HEK293 (cell line): ENCODE data around the gene TCF7.
A peak's percentile ranks its signal among the peaks of the same experiment; 100 is the strongest.

Experiments used
- CTCF ChIA-PET: fragments of 350-600 bp; formaldehyde crosslinking; extraction: SDS; loops from one replicate; lab custom pipeline; 2021; ENCODE audit warnings: antibody characterized with exemption; lab: Yijun Ruan, JAX
- POLR2A ChIA-PET: fragments of 300-600 bp; formaldehyde crosslinking; extraction: SDS; loops from one replicate; lab custom pipeline; 2020; ENCODE audit warnings: antibody characterized with exemption, inconsistent platforms; lab: Yijun Ruan, JAX
- H3K27ac ChIP-seq: fragments of 200-500 bp; sonication (Bioruptor generic); 2 replicates; pipeline ENCODE4 v1.5.1; 2014; ENCODE audit warnings: low read depth, low read length, control low read depth, inconsistent platforms; ENCODE audit errors: extremely low read depth
- H3K36me3 ChIP-seq, 2 experiments: fragments of 200-500 bp in 1 of 2; sonication (Bioruptor generic) in 1 of 2; 1 replicate in 1 of 2; 2 replicates in 1 of 2; pipeline ENCODE4 v1.5.1; 2014 to 2017; ENCODE audit warnings: inconsistent platforms in 2 of 2, low read length in 2 of 2; ENCODE audit not compliant: control insufficient read depth in 2 of 2, insufficient read depth in 1 of 2
- H3K4me1 ChIP-seq: fragments of 200-500 bp; sonication (Bioruptor generic); 2 replicates; pipeline ENCODE4 v1.5.1; 2014; ENCODE audit warnings: mild to moderate bottlenecking, low read length, inconsistent platforms; ENCODE audit not compliant: control insufficient read depth, insufficient read depth
- H3K4me3 ChIP-seq: 2 replicates; pipeline ENCODE4 v1.5.1; 2011; ENCODE audit warnings: low read depth, mild to moderate bottlenecking, control low read depth, low read length, moderate library complexity
- H3K9me3 ChIP-seq: fragments of 200-500 bp; sonication (Bioruptor generic); 2 replicates; pipeline ENCODE4 v1.5.1; 2014; ENCODE audit warnings: low read depth, low read length, inconsistent platforms; ENCODE audit not compliant: control insufficient read depth, insufficient read depth
- BCL11A ChIP-seq: fragments of 450-650 bp; formaldehyde crosslinking; IDR thresholded peaks from 2 replicates; pipeline ENCODE4 v1.5.1; 2016; ENCODE audit warnings: low read depth, missing biosample characterization, missing genetic modification characterization
- CTCF ChIP-seq: fragments of 450-650 bp; formaldehyde crosslinking; IDR thresholded peaks from 2 replicates; pipeline ENCODE4 v1.5.1; 2016; ENCODE audit warnings: missing biosample characterization, missing genetic modification characterization
- PRDM1 ChIP-seq: fragments of 450-650 bp; formaldehyde crosslinking; IDR thresholded peaks from 2 replicates; pipeline ENCODE4; 2016; ENCODE audit warnings: missing biosample characterization, missing genetic modification characterization
- SALL2 ChIP-seq: fragments of 450-650 bp; formaldehyde crosslinking; IDR thresholded peaks from 2 replicates; pipeline ENCODE4 v1.5.0; 2017; ENCODE audit warnings: missing biosample characterization, mild to moderate bottlenecking, missing genetic modification characterization, borderline replicate concordance
- SP3 ChIP-seq: fragments of 450-650 bp; formaldehyde crosslinking; IDR thresholded peaks from 2 replicates; pipeline ENCODE4 v1.5.1; 2016; ENCODE audit warnings: missing biosample characterization, missing genetic modification characterization
- SP7 ChIP-seq: fragments of 450-650 bp; formaldehyde crosslinking; IDR thresholded peaks from 2 replicates; pipeline ENCODE4 v1.5.1; 2016; ENCODE audit warnings: missing biosample characterization, missing genetic modification characterization
- ZIC2 ChIP-seq: fragments of 450-650 bp; formaldehyde crosslinking; IDR thresholded peaks from 2 replicates; pipeline ENCODE4 v1.5.1; 2016; ENCODE audit warnings: missing biosample characterization, missing genetic modification characterization
- ZNF211 ChIP-seq: fragments of 450-650 bp; formaldehyde crosslinking; IDR thresholded peaks from 2 replicates; pipeline ENCODE4 v1.5.1; 2016; ENCODE audit warnings: low read depth, missing biosample characterization, missing genetic modification characterization
- ZNF223 ChIP-seq: fragments of 450-650 bp; formaldehyde crosslinking; IDR thresholded peaks from 2 replicates; pipeline ENCODE4 v1.5.1; 2016; ENCODE audit warnings: missing biosample characterization, missing genetic modification characterization
- ZNF416 ChIP-seq: fragments of 450-650 bp; formaldehyde crosslinking; IDR thresholded peaks from 2 replicates; pipeline ENCODE4 v1.5.1; 2016; ENCODE audit warnings: missing biosample characterization, missing genetic modification characterization
- ZNF544 ChIP-seq: fragments of 450-650 bp; formaldehyde crosslinking; IDR thresholded peaks from 2 replicates; pipeline ENCODE4 v1.5.0; 2017; ENCODE audit warnings: missing biosample characterization, missing genetic modification characterization
- ZNF600 ChIP-seq: fragments of 450-650 bp; formaldehyde crosslinking; IDR thresholded peaks from 2 replicates; pipeline ENCODE4 v1.5.1; 2016; ENCODE audit warnings: missing biosample characterization, missing genetic modification characterization
- ZNF621 ChIP-seq: fragments of 450-650 bp; formaldehyde crosslinking; IDR thresholded peaks from 2 replicates; pipeline ENCODE4 v1.5.1; 2017; ENCODE audit warnings: missing biosample characterization, missing genetic modification characterization
- ZNF624 ChIP-seq: fragments of 450-650 bp; formaldehyde crosslinking; IDR thresholded peaks from 2 replicates; pipeline ENCODE4 v1.5.1; 2017; ENCODE audit warnings: missing biosample characterization, missing genetic modification characterization
- ZNF654 ChIP-seq: fragments of 450-650 bp; formaldehyde crosslinking; IDR thresholded peaks from 2 replicates; pipeline ENCODE4 v1.5.1; 2016; ENCODE audit warnings: low read depth, missing biosample characterization, missing genetic modification characterization
- ZNF670 ChIP-seq: fragments of 450-650 bp; formaldehyde crosslinking; IDR thresholded peaks from 2 replicates; pipeline ENCODE4 v1.5.1; 2016; ENCODE audit warnings: missing biosample characterization, missing genetic modification characterization, low read depth
- ZNF677 ChIP-seq: fragments of 450-650 bp; IDR thresholded peaks from 2 replicates; pipeline ENCODE4 v1.5.0; 2018; ENCODE audit warnings: missing biosample characterization, mild to moderate bottlenecking, missing genetic modification characterization, moderate library complexity
- ZXDB ChIP-seq: fragments of 450-650 bp; formaldehyde crosslinking; IDR thresholded peaks from 2 replicates; pipeline ENCODE4 v1.5.1; 2016; ENCODE audit warnings: missing biosample characterization, missing genetic modification characterization
- TF ChIP-seq, protein P1 (sequence below): fragments of 450-650 bp; formaldehyde crosslinking; IDR thresholded peaks from 2 replicates; pipeline ENCODE4 v1.5.1; 2017; ENCODE audit warnings: missing biosample characterization, missing genetic modification characterization
- TF ChIP-seq, protein P2 (sequence below): sonication (generic); formaldehyde crosslinking; IDR thresholded peaks from 2 replicates; pipeline ENCODE4 v1.8.1; 2022; ENCODE audit warnings: mild to moderate bottlenecking, moderate library complexity, missing genetic modification reagents
- TF ChIP-seq, protein P3 (sequence below): fragments of 450-650 bp; formaldehyde crosslinking; IDR thresholded peaks from 2 replicates; pipeline ENCODE4 v1.5.1; 2016; ENCODE audit warnings: missing biosample characterization, missing genetic modification characterization

The TCF7 gene

GRCh38 chr5:134143944-134144941, 29.8 kb downstream of the TCF7 start:
- TF ChIP-seq ZIC2 (tag by site-specific recombination): no peak
- no peak for TF ChIP-seq ZNF677
- no peak for TF ChIP-seq ZNF211 (tag by site-specific recombination)
- TF ChIP-seq, all 188 proteins: peak for 0
- Histone ChIP-seq H3K36me3 (peaks cover 0 to 95% of the 10 kb centered on the region in 2 experiments), H3K4me1 (peaks cover 9% of the 10 kb centered on the region; the same call in 1 of the 2 replicates), H3K4me3 (no peak overlapping the region), H3K27ac (no peak overlapping the region), H3K9me3 (no peaks in the 10 kb centered on the region)
- ChIA-PET CTCF (interaction anchor here (0.5 to 12.3 kb wide), 7 partner anchors 9 to 104 kb away, joined by 3 to 196 read pairs (median 4); no protein-coding TSS in a partner anchor), POLR2A (interaction anchor here (0.6 kb wide), 1 partner anchor 21 kb away, joined by 4 read pairs; no protein-coding TSS in a partner anchor)

DNA sequence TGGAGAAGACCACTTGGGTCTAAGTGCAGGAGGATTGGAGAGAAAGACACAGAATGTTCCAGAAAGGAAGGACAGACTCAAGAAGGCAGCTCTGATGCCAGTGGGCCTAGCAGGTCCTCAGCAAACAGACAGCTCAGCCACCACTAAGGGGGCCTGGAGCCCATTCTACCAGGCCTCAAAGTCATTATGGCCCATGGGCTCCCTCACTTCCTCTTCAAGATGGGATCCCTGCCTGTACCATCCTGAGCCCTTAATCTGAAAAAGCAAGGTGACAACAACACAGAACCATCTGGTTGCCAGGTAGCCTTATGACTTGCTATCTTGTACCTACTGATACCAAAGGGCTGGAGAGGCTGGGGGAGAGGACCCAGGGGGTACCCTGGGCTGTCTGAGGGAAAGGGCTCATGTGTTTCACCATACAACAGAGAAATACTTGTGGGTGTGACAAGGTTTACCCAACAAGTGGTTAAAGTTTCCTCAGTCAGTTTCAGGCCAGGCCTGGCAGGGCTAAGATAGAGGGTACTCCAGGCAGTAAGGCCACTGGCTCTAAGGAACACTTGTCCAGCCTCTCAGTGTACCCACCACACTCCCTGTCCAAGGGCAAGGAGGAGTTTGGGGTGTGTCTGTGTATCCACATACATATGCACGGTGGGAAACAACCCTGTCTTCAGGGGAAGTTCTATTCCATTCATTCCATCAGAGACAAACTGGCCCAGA, 30.7 kb downstream of the TCF7 start:
- Histone ChIP-seq H3K4me3 (no peak overlapping the region), H3K9me3 (no peaks in the 10 kb centered on the region), H3K4me1 (peaks cover 9% of the 10 kb centered on the region; the same call in 1 of the 2 replicates), H3K27ac (no peak overlapping the region), H3K36me3 (peaks cover 0 to 95% of the 10 kb centered on the region in 2 experiments)
- ChIA-PET POLR2A (no interaction called here), CTCF (interaction anchor here (0.6 to 12.3 kb wide), 15 partner anchors 8 to 1083 kb away, joined by 3 to 196 read pairs (median 4); no protein-coding TSS in a partner anchor)
- TF ChIP-seq, protein P1, sequence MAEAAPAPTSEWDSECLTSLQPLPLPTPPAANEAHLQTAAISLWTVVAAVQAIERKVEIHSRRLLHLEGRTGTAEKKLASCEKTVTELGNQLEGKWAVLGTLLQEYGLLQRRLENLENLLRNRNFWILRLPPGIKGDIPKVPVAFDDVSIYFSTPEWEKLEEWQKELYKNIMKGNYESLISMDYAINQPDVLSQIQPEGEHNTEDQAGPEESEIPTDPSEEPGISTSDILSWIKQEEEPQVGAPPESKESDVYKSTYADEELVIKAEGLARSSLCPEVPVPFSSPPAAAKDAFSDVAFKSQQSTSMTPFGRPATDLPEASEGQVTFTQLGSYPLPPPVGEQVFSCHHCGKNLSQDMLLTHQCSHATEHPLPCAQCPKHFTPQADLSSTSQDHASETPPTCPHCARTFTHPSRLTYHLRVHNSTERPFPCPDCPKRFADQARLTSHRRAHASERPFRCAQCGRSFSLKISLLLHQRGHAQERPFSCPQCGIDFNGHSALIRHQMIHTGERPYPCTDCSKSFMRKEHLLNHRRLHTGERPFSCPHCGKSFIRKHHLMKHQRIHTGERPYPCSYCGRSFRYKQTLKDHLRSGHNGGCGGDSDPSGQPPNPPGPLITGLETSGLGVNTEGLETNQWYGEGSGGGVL: no peak
- TF ChIP-seq ZNF544 (tag by site-specific recombination) (no peak), SALL2 (no peak)

DNA sequence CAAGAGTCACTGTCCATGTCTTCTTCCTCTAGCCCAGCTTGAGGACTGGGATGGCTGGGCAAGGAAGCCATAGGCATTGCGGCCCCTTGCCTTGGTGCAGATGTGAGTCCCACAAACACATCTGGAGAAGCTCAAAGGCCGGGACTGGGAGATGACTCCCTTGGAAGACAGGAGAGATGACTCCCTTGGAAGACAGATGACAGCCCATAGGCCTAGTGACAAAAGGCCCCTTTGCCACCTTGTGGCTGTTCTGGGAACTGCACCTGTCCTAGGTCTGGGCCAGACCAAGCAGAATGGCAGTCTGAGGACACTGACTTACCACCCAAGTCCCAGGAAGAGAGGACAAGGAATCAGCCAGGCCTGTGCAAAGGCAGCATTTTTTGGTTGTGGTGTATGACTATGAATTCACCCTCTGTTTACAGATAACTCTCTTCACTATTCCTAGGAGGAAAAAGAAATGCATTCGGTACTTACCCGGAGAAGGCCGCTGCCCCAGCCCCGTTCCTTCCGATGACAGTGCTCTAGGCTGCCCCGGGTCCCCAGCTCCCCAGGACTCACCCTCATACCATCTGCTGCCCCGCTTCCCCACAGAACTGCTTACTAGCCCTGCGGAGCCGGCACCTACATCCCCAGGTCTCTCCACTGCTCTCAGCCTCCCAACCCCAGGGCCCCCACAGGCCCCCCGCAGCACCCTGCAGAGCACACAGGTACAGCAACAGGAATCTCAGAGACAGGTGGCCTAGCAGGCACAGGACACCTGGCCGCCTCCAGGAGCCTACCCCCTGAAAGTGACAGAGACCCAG, 31.5 kb downstream of the TCF7 start:
- ChIA-PET POLR2A (interaction anchor here (1.2 kb wide), 1 partner anchor 107 kb away, joined by 4 read pairs; no protein-coding TSS in a partner anchor), CTCF (interaction anchor here (0.6 to 12.3 kb wide), 18 partner anchors 8 to 1082 kb away, joined by 3 to 196 read pairs (median 4); no protein-coding TSS in a partner anchor)
- peaks cover 4 to 95% of the 10 kb centered on the region in 2 experiments for H3K36me3 ChIP-seq
- H3K9me3 ChIP-seq: no peaks in the 10 kb centered on the region
- peaks cover 9% of the 10 kb centered on the region; the same call in 1 of the 2 replicates for H3K4me1 ChIP-seq
- H3K27ac ChIP-seq: no peak overlapping the region
- no peak overlapping the region for H3K4me3 ChIP-seq
- TF ChIP-seq BCL11A (no peak), ZNF670 (tag by site-specific recombination) (no peak), ZNF621 (tag by site-specific recombination) (no peak), ZIC2 (tag by site-specific recombination) (no peak), ZXDB (tag by site-specific recombination) (0 out of 2 replicates have a peak, but pooled peaks have one; percentile 29), ZNF654 (tag by site-specific recombination) (peak; percentile 53), ZNF624 (tag by site-specific recombination) (no peak), SP3 (tag by site-specific recombination) (no peak), CTCF (peak; percentile 83), PRDM1 (tag by site-specific recombination) (no peak), SP7 (tag by site-specific recombination) (no peak), ZNF416 (tag by site-specific recombination) (no peak), ZNF600 (tag by site-specific recombination) (0 out of 2 replicates have a peak, but pooled peaks have one; percentile 36), ZNF223 (tag by site-specific recombination) (no peak)
- TF ChIP-seq, protein P2, sequence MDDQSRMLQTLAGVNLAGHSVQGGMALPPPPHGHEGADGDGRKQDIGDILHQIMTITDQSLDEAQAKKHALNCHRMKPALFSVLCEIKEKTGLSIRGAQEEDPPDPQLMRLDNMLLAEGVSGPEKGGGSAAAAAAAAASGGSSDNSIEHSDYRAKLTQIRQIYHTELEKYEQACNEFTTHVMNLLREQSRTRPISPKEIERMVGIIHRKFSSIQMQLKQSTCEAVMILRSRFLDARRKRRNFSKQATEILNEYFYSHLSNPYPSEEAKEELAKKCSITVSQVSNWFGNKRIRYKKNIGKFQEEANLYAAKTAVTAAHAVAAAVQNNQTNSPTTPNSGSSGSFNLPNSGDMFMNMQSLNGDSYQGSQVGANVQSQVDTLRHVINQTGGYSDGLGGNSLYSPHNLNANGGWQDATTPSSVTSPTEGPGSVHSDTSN (CRISPR knock-in tag): no peak
- TF ChIP-seq, protein P3, sequence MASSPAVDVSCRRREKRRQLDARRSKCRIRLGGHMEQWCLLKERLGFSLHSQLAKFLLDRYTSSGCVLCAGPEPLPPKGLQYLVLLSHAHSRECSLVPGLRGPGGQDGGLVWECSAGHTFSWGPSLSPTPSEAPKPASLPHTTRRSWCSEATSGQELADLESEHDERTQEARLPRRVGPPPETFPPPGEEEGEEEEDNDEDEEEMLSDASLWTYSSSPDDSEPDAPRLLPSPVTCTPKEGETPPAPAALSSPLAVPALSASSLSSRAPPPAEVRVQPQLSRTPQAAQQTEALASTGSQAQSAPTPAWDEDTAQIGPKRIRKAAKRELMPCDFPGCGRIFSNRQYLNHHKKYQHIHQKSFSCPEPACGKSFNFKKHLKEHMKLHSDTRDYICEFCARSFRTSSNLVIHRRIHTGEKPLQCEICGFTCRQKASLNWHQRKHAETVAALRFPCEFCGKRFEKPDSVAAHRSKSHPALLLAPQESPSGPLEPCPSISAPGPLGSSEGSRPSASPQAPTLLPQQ: no peak
